T-helper 2 cell (primary cell): ENCODE data around the gene CD79A.

Source experiments
- DNase-seq, 5 experiments: peaks; one replicate each; pipeline versions ENCODE4 v3.0.0 to v3.0.0-alpha.2; 2012 to 2022
- total RNA-seq, 2 donors: gene quantifications; one replicate each; lab custom pipeline; 2026; lab: John Stamatoyannopoulos, UW

Gene CD79A
- total RNA-seq: 1.9 to 2.9 reads per million in 2 donors

DNA sequence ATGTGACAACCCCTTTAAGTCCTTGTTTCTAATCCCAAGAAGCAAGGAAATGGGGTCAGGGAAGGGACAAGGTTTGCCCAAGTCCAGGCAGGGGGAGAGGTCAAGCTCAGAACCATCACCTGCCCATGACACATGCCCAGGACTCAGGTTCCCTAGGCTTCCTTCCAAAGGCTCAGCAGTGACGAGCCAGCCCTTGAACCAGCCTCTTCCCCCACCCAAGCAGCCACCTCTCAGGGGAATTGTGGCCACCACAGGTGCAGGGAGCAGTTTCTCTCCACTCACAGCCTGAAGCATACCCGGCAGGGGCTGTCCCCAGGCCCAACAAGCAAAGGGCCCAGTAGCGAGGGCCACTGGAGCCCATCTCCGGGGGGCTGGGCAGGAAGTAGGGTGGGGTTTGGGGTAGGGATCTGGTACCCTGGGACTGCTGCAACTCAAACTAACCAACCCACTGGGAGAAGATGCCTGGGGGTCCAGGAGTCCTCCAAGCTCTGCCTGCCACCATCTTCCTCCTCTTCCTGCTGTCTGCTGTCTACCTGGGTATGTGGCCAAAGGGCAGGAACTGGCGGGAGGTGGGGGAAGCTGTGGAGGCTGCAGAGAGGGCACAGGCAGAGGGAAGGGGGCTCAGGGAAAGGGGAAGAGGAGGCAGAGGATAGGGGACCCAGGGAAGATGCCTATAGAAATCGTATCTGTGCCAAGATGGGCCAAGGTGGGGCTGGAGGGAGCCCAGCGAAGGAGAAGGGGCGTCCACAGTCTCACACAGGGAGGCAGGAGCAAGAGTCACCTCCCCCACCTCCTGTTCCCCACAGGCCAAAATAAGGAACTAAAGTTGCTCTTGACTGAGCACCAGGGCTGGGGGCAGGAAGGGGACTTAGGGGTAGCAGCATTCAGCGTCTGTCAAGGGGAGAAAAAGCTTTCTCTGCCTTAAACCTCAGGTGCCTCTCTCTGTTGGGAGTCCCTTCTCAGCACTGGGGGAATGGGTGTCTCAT, at the start of gene CD79A:
TSS of gene CD79A (plus strand) at position 433 of the 986 bp plus-strand sequence. CDS start at position 459, 26 bp downstream.
- DNase-seq: no peak

DNA sequence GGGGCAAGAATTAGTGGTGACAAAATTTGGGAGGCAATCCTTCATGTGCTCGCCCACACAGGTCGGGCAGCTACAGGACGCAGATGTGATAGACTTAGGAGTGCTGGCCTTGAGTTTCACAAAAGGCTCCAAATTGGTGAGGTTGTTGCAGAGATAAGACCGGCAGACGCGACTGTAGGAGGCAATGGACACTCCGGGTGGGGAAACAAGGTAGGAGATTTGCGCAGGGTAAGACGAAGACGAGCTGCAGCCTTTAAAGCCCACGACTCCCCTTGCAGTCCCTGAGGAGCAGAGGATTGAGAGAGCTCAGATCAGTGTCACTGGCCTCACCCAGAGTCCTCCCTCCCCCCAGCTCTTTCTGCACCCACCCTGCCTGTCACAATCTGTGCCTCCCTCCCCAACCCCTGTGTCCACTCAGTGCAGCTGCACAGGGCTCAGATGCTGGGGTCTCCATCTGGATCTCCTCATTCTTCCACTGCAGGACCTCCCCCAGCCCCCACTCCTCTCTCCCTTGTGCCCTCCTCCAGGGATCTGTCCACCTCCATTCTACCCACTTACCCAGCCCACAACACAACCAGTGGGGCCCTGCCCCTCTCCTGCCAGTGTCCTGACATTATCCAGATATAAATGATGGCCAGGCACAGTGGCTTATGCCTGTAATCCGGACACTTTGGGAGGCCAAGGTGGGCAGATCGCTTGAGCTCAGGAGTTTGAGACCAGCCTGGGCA, 38.9 kb upstream of the CD79A start:
- DNase-seq: no peak

DNA sequence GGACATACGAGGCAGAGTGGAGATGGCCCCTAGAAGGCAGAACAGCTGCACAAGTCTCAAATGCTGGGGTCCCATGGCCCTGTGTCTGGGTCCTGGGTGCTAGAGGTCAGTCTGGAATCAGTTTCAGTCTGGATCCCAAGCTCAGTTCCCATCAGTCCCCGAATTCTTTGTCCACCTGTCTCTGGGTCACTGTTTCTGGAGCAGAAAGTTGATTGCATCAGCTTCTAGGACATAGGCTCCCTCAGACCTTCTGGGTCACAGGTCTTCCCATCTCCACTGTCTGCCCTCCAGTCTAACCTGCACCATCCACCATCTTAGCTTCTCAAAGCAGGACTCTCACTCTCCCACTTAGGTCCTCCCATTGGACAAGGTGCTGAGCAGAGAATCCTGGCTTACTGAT, 37.9 kb upstream of the CD79A start:
- no peak for DNase-seq

DNA sequence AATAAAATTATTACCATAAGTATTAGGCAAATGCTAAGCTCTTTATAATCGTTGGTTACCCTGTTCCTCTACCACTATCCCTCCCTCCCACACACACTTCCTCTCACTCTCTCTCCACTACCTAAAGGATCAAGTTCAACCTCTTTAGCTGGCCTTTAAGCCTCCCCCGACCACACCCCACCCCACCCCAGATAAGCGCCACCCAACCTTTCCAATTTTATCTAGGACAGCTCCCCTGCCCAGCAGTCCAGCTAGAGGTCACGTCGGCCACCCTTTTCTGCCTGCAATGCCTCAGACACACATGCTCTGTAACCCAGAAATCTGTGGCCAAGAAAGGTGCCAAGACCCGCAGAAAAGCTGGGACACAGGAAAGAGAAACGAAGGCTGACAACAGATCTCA, 33.7 kb upstream of the CD79A start:
- no peak for DNase-seq

DNA sequence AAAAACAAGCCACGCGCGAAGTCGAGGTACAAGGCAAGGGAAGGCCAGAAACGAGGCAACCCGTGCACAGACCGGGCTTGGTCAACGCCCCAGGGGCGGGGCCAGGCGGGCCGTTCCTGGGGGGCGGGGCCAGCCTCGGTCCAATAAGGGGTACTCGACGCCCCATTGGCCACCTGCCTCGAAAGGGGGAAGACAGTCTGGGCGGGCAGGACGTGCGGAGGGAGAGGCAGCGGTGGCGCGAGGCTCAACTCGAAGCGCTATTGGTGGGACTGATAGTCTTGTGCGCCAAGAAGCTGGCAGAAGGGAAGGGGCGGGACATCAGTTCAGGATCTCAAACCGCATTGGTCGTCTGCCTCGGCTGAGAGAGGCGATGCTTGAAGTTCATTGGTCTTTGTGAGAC, 32.5 kb upstream of the CD79A start, which contains the start of gene LYPD4:
TSS of gene LYPD4 (minus strand) at position 83 of the 400 bp plus-strand sequence. CDS start 5,398 bp downstream, outside the sequence.
- no peak for DNase-seq

DNA sequence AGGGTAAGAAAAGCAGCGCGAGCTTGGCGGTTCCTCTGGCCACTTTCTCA, 32.3 kb upstream of the CD79A start, which contains the start of gene DMRTC2:
TSS of gene DMRTC2 (plus strand) at position 42 of the 50 bp plus-strand sequence. CDS start 2,387 bp downstream, outside the sequence.
- no peak for DNase-seq

DNA sequence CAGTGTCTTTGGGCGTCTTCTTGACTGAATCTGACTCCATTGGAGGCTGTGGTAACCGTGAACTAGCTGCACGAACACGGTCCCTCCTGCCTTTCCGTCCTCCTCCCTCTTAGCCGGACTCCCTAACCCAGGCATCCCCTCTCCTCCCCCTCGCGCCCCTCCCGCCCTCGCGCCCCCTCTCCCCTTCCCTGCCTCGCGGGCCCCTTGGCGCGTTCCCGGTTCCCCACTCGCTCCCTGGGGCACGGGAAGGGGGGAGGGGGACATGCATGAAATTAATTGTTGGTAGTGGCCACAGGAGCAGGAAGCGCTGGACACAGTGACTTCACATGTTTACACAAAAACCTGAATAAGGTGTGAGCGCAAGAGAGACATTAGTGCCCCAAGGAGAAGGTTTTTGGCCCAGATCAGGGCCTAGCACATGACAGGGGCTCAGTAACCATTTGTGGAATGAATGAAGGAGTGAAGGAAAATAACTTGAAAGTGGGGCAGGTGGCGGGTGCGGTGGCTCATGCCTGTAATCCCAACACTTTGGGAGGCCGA, 32.0 kb upstream of the CD79A start:
- DNase-seq: no peak

DNA sequence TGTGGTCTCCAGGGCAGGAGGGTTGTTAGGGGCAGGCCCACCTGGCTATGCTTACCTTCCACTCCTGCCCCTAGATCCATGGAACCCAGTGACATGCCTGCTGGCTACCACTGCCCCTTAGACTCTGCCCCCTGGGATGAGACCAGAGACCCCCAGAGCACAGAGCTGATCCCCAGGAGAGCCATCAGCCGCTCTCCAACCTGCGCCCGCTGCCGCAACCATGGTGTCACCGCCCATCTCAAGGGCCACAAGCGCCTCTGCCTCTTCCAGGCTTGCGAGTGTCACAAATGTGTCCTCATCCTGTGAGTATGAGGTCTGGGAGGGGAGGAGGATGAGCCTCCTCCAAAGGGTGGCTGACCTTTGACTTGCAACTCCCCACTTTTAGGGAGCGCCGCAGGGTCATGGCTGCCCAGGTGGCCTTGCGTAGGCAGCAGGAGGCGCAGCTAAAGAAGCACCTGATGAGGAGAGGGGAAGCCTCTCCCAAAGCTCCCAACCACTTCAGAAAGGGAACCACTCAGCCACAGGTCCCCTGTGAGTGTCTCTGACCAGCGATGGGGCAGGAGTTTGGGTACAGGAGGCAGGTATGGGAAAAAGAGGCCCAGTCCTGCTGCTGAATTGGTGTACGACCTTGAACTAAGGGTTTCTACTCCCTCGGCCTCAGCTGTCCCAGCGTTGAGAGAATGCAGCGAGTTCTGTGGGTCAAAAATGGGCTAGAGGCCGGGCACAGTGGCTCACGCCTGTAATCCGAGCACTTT, 29.6 kb upstream of the CD79A start:
- DNase-seq: no peak

DNA sequence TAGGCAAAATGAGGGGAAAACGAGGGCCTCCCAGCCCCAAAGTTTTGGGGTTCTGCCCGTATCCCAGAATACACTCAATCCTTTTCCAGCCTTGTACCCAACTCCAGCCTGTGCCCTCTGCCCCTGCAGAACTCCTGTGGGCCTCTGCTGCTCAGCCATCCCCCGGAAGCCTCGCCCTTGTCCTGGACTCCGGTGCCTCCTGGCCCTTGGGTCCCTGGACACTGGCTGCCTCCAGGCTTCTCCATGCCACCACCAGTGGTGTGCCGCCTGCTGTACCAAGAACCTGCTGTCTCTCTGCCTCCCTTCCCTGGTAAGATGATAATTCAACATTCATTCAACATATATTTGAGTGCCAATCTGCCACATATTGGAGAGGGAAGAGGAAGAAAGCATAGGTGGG, 28.4 kb upstream of the CD79A start:
- DNase-seq: no peak

DNA sequence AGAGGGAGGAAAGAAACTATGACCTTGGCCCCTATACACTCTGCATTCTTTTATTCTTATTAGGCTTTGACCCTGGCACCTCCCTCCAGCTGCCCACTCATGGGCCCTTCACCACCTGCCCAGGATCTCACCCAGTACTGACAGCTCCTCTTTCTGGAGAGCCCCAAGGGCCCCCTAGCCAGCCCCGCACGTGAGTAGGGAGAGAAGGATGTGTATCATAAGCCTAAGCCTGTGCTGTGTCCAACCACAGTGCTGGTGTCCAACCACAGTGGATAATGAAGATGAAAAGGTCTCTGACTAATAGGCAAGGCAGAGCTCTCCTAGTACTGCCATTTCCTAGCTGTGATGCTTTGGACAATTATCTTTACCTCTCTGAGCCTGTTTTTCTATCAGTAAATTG, 28.0 kb upstream of the CD79A start:
- DNase-seq: no peak

DNA sequence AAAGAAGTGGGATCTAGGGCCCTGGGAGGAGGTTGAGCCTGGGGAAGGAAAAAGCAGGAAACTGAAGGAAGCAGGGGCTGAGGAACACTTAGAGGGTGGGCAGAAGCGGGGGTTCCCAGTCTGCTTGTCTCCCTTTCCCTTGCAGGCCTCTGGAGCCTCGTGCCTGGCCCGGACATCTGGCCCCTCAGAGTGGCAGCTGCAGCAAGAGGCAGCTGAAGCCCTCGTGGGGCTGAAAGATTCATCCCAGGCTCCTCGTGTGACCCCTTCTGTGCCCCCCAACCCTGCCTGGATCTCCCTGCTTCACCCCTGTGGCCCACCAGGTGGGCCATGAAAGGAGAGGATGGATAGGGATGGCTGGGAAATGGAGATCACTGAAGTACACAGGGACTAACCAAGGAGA, 26.7 kb upstream of the CD79A start:
- DNase-seq: no peak

DNA sequence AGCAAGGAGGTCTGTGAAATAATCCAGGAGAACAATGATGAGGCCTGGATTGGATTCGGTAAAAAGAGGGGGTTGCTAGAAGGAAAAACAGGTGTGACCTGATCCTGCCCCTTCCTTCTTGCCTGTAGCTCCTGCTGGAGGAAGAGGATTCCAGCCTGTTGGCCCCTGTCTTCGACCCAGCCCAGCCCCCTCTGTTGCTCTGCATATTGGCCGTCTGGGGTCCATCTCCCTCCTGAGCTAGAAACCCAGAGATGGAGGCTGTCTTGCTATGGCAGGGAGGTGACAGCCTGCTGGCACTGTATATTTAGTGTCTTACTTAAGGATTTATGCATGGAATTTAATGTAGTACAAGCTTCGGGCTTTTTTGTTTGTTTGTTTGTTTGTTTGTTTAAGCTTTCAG, 25.6 kb upstream of the CD79A start:
- no peak for DNase-seq

DNA sequence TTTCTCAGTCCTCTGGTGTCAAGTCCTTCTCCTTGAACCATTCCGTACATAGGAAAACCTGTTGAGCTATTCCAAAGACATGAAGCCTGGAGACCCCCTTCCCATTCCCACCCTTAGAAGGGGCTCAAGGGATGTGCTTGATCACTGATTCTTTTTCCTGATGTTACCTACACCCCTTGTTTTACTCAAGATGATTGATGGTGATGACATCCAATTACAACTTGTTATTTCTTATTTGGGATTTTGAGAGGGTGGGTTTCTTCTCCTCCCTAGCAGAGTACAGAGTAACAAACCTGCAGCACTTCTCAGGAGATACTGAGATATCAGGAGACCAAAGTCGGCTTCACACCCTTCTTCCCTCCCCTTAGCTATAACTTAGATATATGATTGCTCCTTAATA, 23.7 kb upstream of the CD79A start:
- DNase-seq: no peak

DNA sequence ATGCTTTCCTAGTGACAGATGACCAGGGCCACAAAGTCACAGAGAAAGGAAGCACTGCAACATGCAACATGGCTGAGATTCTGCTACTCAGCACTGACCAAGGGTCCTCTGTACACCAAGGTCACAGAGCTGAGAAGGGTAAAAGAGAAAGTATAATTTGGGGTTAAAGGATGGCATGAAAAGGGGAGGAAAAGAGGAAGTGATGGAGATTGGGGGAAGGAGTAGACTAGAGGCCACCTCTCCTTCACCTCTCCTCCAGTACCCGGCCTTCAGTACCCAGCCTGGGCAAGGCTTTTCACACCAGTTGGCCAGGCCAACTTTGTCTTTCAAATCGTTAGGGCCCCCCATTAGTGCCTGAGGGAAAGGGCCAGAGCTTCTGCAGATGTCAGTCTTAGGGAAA, 23.3 kb upstream of the CD79A start:
- DNase-seq: no peak

DNA sequence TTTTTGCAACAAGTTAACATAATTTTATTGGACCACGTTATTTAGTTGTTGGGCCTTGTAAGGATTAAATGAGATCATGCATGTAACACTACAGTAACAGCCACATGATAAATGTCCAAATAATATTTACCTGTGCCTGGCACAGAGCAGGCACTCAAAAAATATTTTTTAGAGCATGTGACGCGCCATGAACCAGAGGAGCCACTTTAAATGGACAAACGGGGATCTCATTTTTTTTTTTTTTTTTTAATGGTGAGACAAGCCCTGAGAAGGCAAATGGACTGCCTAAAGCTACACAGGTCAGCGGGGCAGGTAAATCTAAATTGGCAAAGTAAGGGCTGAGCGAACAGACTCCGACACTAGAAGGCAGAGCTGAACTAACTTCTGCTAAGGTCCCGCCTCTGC, 17.9 kb upstream of the CD79A start:
- no peak for DNase-seq

DNA sequence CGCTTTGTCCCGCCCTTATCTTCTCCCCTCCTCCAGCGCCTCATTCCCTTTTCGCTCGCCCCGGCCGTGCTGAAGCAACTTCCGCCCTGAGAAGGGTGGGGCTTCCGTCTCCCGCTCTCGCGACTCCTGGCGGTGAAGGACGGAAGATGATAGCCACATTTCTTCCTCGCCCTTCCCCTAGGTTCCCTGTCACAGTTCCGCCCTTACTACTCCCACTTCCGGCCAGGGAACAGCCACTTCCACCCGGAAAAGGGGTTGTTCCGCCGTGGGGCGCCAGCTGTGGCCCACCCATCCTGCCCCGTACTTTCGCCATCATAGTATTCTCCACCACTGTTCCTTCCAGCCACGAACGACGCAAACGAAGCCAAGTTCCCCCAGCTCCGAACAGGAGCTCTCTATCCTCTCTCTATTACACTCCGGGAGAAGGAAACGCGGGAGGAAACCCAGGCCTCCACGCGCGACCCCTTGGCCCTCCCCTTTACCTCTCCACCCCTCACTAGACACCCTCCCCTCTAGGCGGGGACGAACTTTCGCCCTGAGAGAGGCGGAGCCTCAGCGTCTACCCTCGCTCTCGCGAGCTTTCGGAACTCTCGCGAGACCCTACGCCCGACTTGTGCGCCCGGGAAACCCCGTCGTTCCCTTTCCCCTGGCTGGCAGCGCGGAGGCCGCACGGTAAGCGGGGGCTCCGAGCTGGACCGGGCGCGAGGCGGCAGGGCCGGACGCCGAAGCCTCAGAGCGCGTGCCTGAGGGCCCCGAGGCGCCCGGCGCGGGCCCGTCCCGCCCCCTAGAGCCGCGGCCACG, 17.3 kb upstream of the CD79A start, which contains the start of gene RPS19:
TSS of gene RPS19 (plus strand) at position 638 of the 801 bp plus-strand sequence. CDS start 520 bp downstream, outside the sequence.
- DNase-seq: peak; percentile 92 to 98 (median 97)

DNA sequence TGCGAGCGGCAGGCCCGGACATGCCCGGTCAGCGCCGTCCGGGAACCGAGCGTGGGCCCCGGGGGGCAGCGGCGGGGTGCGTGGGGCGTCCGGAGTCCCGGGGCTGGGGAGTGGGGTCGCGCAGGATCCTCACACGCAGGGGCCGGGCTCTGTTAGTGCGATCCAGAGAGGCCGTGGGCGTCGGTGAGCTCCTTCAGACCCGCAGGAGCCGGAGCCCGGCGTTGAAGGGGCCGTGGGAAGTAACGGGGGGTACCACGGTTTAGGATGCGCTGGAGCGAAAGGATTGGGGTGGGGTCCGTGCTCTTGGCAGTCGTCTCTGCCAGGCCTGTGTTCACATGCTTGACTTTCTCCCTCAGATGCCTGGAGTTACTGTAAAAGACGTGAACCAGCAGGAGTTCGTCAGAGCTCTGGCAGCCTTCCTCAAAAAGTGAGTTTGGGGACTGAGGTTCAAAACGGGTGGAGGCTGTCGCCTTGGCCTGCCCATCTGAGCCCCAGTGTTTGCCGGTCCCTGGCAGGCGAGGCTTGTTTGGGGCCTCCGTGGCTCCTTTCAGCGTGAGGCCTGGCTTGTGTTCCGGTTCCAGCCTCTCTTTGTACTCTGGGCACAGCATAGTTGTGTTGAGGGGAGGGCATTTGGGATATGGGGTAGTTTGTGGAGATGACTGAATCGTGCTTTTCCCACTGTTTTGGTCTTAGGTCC, 16.5 kb upstream of the CD79A start:
- peak in 1 of 5 experiments; percentile 36 for DNase-seq

DNA sequence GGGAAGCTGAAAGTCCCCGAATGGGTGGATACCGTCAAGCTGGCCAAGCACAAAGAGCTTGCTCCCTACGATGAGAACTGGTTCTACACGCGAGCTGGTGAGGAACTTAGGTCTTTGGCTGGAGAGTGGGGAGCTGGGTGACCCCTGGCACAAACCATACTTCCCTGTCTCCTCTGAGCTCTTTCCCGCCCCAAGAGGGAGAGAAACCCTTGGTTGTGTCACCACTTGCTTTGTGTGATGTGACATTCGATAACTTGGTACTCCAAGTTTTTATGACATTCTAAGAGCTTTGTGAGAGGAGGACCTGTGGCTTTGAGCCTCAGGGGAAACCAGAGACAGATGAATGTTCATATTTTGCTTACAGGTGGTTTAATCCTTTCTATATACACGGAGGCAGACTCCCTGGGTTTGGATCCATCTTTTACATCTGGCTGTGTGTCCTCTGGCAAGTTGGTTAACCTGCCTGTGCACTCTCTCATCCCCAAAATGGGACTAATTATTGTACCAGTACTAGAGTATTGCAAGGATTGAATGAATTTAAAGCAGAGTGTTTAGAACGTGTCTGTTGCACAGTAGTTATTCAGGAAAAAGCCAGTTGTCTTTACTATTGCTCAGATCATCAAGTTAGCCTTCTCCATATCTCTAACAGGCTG, 15.8 kb upstream of the CD79A start:
- no peak for DNase-seq

DNA sequence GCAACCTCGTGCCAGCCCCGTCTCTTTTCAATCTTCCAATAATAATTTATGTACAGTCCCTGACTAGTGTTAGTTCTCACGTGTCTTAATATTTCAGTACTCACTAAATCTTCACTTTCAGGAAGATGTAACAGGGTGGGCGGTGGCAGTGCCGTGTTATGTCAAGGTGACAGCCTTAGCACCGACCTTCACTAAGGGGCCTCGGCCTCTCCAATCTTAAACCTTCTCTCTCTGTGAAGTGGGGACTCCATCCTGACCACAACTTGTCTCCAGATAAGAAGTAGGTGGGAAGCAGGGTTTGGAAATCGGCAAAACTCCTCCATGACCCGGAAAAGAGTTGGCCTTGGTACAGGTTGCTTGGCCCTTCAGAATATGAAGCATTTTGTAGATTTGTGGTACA, 15.2 kb upstream of the CD79A start:
- DNase-seq: no peak

DNA sequence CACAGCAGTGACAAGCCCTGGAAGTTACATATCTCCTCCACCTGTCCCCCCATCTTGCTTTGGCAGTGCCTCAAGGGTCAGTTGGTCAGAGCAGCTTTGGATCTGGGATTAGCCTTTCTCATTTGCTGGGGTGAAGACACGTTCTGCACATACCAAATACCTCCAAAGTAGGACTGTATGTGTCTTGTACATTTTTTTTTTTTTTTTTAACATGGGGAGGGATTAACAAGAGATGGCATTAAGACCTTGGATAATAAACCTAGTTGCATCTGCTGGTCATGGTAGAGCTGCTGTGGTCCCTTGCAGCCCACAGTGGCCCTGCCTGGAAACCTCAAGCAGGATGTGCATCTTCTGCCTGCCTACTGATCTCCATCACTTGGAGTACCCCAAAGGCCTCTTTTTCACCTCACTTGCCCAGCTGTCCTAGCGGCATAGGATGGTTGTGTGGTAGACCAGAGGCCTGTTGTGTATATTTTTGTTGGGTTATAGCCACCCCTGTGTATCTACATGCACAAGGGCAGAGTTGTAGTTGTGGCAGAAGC, 14.6 kb upstream of the CD79A start:
- DNase-seq: peak in 1 of 5 experiments; percentile 74
